Body of pancreas (tissue), 4 donors: ENCODE results near the gene PI16.

Experiments
- POLR2A ChIP-seq, 3 donors: fragments of 450-650 bp; IDR thresholded peaks; one replicate each; pipeline ENCODE4 v1.6.1; 2016; ENCODE audit warnings: antibody characterized with exemption in 3 of 3, mild to moderate bottlenecking in 2 of 3
- TF ChIP-seq, protein P1 (sequence below), 7 experiments: fragments of 450-650 bp in 4 of 7; fragments of 200-600 bp in 3 of 7; sonication (generic) in 3 of 7; IDR thresholded peaks; one replicate each; pipeline ENCODE4 v1.5.1; 2016 to 2019; ENCODE audit warnings: antibody characterized with exemption in 7 of 7

DNA sequence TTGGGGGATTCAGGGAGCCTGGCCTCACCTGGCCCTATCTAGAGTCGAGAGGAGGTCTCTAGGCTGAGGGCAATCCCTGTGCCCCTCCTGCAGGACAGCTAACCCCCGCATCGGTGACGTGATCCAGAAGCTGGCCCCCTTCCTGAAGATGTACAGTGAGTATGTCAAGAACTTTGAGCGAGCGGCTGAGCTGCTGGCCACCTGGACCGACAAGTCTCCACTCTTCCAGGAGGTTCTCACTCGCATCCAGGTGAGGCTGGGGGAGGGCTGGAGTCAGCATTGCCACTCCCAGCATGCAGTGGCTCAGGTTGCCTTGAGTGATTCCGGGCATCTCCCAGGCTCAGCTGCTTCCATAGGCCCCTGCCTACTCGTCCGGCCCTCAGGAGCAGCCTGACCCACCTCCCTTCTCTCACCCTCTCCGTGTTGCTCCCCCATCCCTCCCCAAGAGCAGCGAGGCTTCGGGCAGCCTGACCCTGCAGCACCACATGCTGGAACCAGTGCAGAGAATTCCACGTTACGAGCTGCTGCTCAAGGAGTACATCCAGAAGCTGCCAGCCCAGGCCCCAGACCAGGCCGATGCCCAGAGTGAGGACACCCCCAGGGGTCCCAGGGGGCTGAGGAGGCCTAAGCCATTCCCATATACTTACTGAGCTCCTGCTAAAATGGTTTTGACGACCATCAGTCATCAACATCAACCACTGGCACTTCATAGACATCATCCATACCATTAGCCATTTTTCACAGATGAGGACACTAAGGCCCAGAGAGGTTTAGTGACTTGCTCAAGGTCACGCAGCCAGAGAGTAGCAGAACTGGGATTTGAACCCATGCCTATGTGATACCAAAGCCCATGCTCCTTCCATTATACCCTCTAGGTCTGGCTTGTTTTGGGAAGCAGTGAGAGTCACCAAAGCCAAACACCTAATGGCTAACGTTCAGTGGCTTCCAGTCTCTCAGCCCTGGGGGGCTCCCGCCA lies 59.3 kb downstream of the PI16 start:
- no peak for TF ChIP-seq POLR2A (IDR thresholded peaks at IDR 0.05)
- TF ChIP-seq, protein P1, sequence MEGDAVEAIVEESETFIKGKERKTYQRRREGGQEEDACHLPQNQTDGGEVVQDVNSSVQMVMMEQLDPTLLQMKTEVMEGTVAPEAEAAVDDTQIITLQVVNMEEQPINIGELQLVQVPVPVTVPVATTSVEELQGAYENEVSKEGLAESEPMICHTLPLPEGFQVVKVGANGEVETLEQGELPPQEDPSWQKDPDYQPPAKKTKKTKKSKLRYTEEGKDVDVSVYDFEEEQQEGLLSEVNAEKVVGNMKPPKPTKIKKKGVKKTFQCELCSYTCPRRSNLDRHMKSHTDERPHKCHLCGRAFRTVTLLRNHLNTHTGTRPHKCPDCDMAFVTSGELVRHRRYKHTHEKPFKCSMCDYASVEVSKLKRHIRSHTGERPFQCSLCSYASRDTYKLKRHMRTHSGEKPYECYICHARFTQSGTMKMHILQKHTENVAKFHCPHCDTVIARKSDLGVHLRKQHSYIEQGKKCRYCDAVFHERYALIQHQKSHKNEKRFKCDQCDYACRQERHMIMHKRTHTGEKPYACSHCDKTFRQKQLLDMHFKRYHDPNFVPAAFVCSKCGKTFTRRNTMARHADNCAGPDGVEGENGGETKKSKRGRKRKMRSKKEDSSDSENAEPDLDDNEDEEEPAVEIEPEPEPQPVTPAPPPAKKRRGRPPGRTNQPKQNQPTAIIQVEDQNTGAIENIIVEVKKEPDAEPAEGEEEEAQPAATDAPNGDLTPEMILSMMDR (IDR thresholded peaks at IDR 0.05): no peak
